SK-N-SH (cell line): Measurements from ENCODE around the gene CHMP4A. TPM values are rescaled to one million over a fixed set of nuclear protein-coding genes. Genes with fewer than 3 reads are reported as not detected.

Experiments
- CTCF ChIA-PET: fragments of 300-600, 350-600 bp; formaldehyde crosslinking; extraction: SDS; loops from one replicate; lab custom pipeline; 2021; lab: Yijun Ruan, JAX
- POLR2A ChIA-PET: fragments of 350-600 bp; sonication (Branson Sonifier 250); formaldehyde crosslinking; extraction: SDS; loops from one replicate; lab custom pipeline; 2020; ENCODE audit warnings: antibody characterized with exemption, inconsistent platforms; lab: Yijun Ruan, JAX
- DNase-seq: peaks from one replicate; pipeline ENCODE4 v3.0.0; 2012
- H2AFZ ChIP-seq: fragments of 200-600 bp; sonication (generic); 2 replicates; pipeline ENCODE4 v1.8.1; 2016; ENCODE audit warnings: antibody characterized with exemption, mild to moderate bottlenecking, low read depth
- H3F3A ChIP-seq: fragments of 200-600 bp; sonication (generic); replicated peaks from 2 replicates; pipeline ENCODE3; 2016; ENCODE audit warnings: antibody characterized with exemption, mild to moderate bottlenecking; ENCODE audit not compliant: insufficient read depth
- H3K27ac ChIP-seq, 2 experiments: fragments of 200-500 bp in 1 of 2; fragments of 200-600 bp in 1 of 2; sonication (Bioruptor generic) in 1 of 2; sonication (generic), shearing (Covaris generic) in 1 of 2; 2 replicates each; pipeline versions ENCODE4 v1.5.1 to v1.6.1; 2014 to 2016; ENCODE audit warnings: low read depth in 2 of 2, inconsistent platforms in 1 of 2, low read length in 1 of 2, mild to moderate bottlenecking in 1 of 2, mixed read lengths in 1 of 2
- H3K27me3 ChIP-seq: fragments of 200-600 bp; sonication (generic), shearing (Covaris generic); 2 replicates; pipeline ENCODE4 v1.6.1; 2016; ENCODE audit warnings: mixed run types; ENCODE audit not compliant: insufficient read depth
- H3K36me3 ChIP-seq, 2 experiments: fragments of 200-500 bp in 1 of 2; fragments of 200-600 bp in 1 of 2; sonication (Bioruptor generic) in 1 of 2; sonication (generic) in 1 of 2; replicated peaks in 1 of 2; 2 replicates each; pipeline versions ENCODE3 to v1.5.1; 2014 to 2016; ENCODE audit warnings: low read length in 1 of 2, mild to moderate bottlenecking in 1 of 2; ENCODE audit not compliant: insufficient read depth in 2 of 2, control insufficient read depth in 1 of 2
- H3K4me1 ChIP-seq, 2 experiments: fragments of 200-500 bp in 1 of 2; fragments of 200-600 bp in 1 of 2; sonication (Bioruptor generic) in 1 of 2; sonication (generic), shearing (Covaris generic) in 1 of 2; 2 replicates each; pipeline versions ENCODE4 v1.5.1 to v1.6.1; 2014 to 2016; ENCODE audit warnings: low read depth in 1 of 2, low read length in 1 of 2, mixed run types in 1 of 2; ENCODE audit not compliant: insufficient read depth in 2 of 2, control insufficient read depth in 1 of 2
- H3K4me2 ChIP-seq: fragments of 200-600 bp; sonication (generic), shearing (Covaris generic); 2 replicates; pipeline ENCODE4 v1.6.1; 2017; ENCODE audit warnings: mixed run types
- H3K4me3 ChIP-seq, 2 experiments: fragments of 200-500 bp in 1 of 2; fragments of 200-600 bp in 1 of 2; sonication (Bioruptor generic) in 1 of 2; sonication (generic), shearing (Covaris generic) in 1 of 2; 2 replicates each; pipeline versions ENCODE4 v1.5.1 to v1.8.1; 2014 to 2016; ENCODE audit warnings: low read depth in 2 of 2, inconsistent platforms in 1 of 2, low read length in 1 of 2, mild to moderate bottlenecking in 1 of 2, mixed read lengths in 1 of 2, moderate library complexity in 1 of 2
- H3K79me2 ChIP-seq: fragments of 200-600 bp; sonication (generic); 2 replicates; pipeline ENCODE4 v1.8.1; 2017; ENCODE audit warnings: mild to moderate bottlenecking; ENCODE audit not compliant: insufficient read depth
- H3K9ac ChIP-seq: fragments of 200-600 bp; sonication (generic); 2 replicates; pipeline ENCODE4 v1.6.1; 2017; ENCODE audit warnings: mixed run types
- H3K9me2 ChIP-seq: fragments of 200-600 bp; sonication (generic); 2 replicates; pipeline ENCODE4 v1.6.1; 2017; ENCODE audit warnings: mixed run types
- H3K9me3 ChIP-seq: fragments of 200-600 bp; sonication (generic); 2 replicates; pipeline ENCODE4 v1.6.1; 2017; ENCODE audit warnings: mixed run types, mild to moderate bottlenecking, moderate library complexity
- H4K20me1 ChIP-seq: fragments of 200-600 bp; sonication (generic); 2 replicates; pipeline ENCODE4 v1.6.1; 2017; ENCODE audit warnings: mild to moderate bottlenecking, mixed run types; ENCODE audit not compliant: insufficient read depth
- CTCF ChIP-seq: fragments of 200-600 bp; sonication (generic); IDR thresholded peaks from 2 replicates; pipeline ENCODE4 v1.6.1; 2017; ENCODE audit warnings: antibody characterized with exemption, mild to moderate bottlenecking, moderate library complexity
- GATA2 ChIP-seq: sonication (generic); formaldehyde crosslinking; IDR thresholded peaks from 2 replicates; pipeline ENCODE4 v1.5.0; 2020; ENCODE audit warnings: mild to moderate bottlenecking, missing genetic modification reagents
- MXI1 ChIP-seq: IDR thresholded peaks from 2 replicates; pipeline ENCODE4 v1.6.1; 2012; ENCODE audit warnings: mild to moderate bottlenecking, low read depth, low read length, improper control_type of control experiment
- POLR2AphosphoS5 ChIP-seq: IDR thresholded peaks from 2 replicates; pipeline ENCODE4 v1.6.1; 2012; ENCODE audit warnings: low read depth, low read length
- YY1 ChIP-seq: IDR thresholded peaks from 2 replicates; pipeline ENCODE4 v1.4.0; 2012; ENCODE audit warnings: low read depth, mild to moderate bottlenecking
- WGBS: methylation state at CpG from one replicate; pipeline ENCODE4 v1.1.6; 2017; ENCODE audit warnings: low lambda C conversion rate; 5-methylcytosine and 5-hydroxymethylcytosine counted together
- polyA plus RNA-seq, 3 experiments: library from polyadenylated mRNA; depleted of rRNA; stranded (reverse); fragments of >200 nt; gene quantifications; 2 replicates each; pipeline ENCODE4 v1.2.3, GENCODE V29; 2012
- TF ChIP-seq, protein P1 (sequence below): fragments of 150-350 bp; IDR thresholded peaks from 2 replicates; pipeline ENCODE4 v1.6.1; 2017; ENCODE audit warnings: antibody characterized with exemption, low read length, low read depth, borderline replicate concordance
- TF ChIP-seq, protein P2 (sequence below): IDR thresholded peaks from 2 replicates; pipeline ENCODE4 v1.4.0; 2012; ENCODE audit warnings: low read depth, borderline replicate concordance

The CHMP4A gene
- polyA plus RNA-seq, 1 of the 3 experiments (the other 2 are of a cell fraction), result 92.4 TPM

DNA sequence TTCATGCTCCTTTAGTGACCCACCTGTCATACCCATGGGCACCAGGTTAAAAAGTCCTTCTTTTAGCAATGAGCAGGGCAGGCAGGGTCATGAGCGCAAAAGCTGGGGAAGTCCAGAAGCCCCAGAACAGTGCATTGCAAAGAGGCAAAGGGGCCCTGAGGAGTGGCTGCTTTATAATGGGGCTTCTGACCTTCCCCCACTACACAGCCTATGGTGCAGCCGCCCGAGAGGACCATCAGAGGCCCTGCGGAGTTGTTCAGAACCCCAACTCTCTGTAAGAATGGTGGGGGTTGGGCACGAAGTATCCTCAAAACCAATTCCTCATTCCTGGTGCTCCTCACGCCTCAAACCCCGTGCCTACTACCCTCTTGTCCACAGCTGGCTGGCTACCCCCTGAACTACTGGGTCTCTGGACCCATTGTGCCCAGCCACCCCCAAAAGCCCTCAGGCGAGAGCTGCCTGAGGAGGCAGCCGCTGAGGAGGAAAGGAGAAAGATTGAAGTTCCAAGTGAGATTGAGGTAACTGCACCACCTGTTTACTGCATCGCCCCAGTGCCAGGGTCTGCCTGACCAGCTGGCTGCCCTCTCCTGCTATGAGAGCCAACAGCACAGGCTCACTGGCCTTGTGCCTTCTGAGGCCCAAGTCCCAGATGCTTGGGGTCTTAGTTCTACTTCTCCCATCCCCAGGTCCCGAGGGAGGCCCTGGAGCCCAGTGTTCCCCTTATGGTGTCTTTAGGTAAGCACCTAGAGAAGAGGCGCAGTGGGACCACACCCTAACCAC, 34.7 kb downstream of the CHMP4A start:
- no peak for DNase-seq
- Histone ChIP-seq H3K27ac (no peak overlapping the region), H3K27me3 (no peaks in the 10 kb centered on the region), H4K20me1 (no peaks in the 10 kb centered on the region), H3K9me3 (no peaks in the 10 kb centered on the region), H3K79me2 (no peaks in the 10 kb centered on the region), H3K4me2 (no peak overlapping the region), H3F3A (peaks cover 11% of the 10 kb centered on the region), H3K4me3 (no peak overlapping the region), H3K4me1 (peaks cover 0 to 12% of the 10 kb centered on the region in 2 experiments; a peak in 2 of 4 replicates), H3K36me3 (peaks cover 4 to 66% of the 10 kb centered on the region in 2 experiments), H3K9ac (no peak overlapping the region), H2AFZ (no peak overlapping the region), H3K9me2 (no peaks in the 10 kb centered on the region)
- TF ChIP-seq POLR2AphosphoS5 (0 out of 2 replicates have a peak, but pooled peaks have one; percentile 6), GATA2 (CRISPR knock-in tag) (no peak)
- CTCF ChIA-PET, result interaction anchor here (1.7 to 2.0 kb wide), 2 partner anchors 17 to 70 kb away, joined by 5 to 11 read pairs; partner anchors contain the start of gene IRF9
- POLR2A ChIA-PET, result interaction anchor here (1.1 to 3.3 kb wide), 3 partner anchors 10 to 18 kb away, joined by 7 to 14 read pairs (median 10); partner anchors contain the start of genes IPO4, IRF9 and TM9SF1
- WGBS, result 92% methylated on average over 10 of the region's 12 CpGs

GRCh38 chr14:24177891-24178290, 35.4 kb downstream of the CHMP4A start:
- Histone ChIP-seq H3F3A (peaks cover 11% of the 10 kb centered on the region), H3K9me3 (no peaks in the 10 kb centered on the region), H4K20me1 (no peaks in the 10 kb centered on the region), H3K36me3 (peaks cover 4 to 59% of the 10 kb centered on the region in 2 experiments), H3K27me3 (no peaks in the 10 kb centered on the region), H3K9ac (no peak overlapping the region), H3K4me3 (no peak overlapping the region), H3K4me2 (no peak overlapping the region), H3K4me1 (peaks cover 0 to 19% of the 10 kb centered on the region in 2 experiments; a peak in 2 of 4 replicates), H3K27ac (no peak overlapping the region; a peak in 1 of 4 replicates), H3K79me2 (no peaks in the 10 kb centered on the region), H2AFZ (no peak overlapping the region), H3K9me2 (no peaks in the 10 kb centered on the region)
- ChIA-PET POLR2A (interaction anchor here (1.8 to 2.4 kb wide), 2 partner anchors 10 to 17 kb away, joined by 10 read pairs; partner anchors contain the start of genes IPO4 and IRF9), CTCF (interaction anchor here (0.9 to 2.0 kb wide), 2 partner anchors 17 to 18 kb away, joined by 3 to 11 read pairs; partner anchors contain the start of genes IRF9 and TM9SF1)
- WGBS, result 98% methylated on average over 8 of the region's 14 CpGs
- TF ChIP-seq CTCF (no peak), MXI1 (no peak), YY1 (no peak)
- TF ChIP-seq, protein P1, sequence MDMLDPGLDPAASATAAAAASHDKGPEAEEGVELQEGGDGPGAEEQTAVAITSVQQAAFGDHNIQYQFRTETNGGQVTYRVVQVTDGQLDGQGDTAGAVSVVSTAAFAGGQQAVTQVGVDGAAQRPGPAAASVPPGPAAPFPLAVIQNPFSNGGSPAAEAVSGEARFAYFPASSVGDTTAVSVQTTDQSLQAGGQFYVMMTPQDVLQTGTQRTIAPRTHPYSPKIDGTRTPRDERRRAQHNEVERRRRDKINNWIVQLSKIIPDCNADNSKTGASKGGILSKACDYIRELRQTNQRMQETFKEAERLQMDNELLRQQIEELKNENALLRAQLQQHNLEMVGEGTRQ, result no peak
- TF ChIP-seq, protein P2, sequence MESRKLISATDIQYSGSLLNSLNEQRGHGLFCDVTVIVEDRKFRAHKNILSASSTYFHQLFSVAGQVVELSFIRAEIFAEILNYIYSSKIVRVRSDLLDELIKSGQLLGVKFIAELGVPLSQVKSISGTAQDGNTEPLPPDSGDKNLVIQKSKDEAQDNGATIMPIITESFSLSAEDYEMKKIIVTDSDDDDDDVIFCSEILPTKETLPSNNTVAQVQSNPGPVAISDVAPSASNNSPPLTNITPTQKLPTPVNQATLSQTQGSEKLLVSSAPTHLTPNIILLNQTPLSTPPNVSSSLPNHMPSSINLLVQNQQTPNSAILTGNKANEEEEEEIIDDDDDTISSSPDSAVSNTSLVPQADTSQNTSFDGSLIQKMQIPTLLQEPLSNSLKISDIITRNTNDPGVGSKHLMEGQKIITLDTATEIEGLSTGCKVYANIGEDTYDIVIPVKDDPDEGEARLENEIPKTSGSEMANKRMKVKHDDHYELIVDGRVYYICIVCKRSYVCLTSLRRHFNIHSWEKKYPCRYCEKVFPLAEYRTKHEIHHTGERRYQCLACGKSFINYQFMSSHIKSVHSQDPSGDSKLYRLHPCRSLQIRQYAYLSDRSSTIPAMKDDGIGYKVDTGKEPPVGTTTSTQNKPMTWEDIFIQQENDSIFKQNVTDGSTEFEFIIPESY, result no peak
- no peak for DNase-seq
